H1 (cell line): ENCODE measurements around the gene FRMPD4. TPM values are rescaled to one million over a fixed set of nuclear protein-coding genes. Genes with fewer than 3 reads are reported as not detected.

Experiments used
- CEBPB ChIP-seq: IDR thresholded peaks from 2 replicates; pipeline ENCODE4 v1.6.1; 2012; ENCODE audit warnings: low read depth, low read length
- FOSL1 ChIP-seq: IDR thresholded peaks from 2 replicates; pipeline ENCODE4 v1.6.1; 2011; ENCODE audit warnings: mild to moderate bottlenecking, low read depth, low read length, moderate library complexity; ENCODE audit not compliant: insufficient read depth
- HDAC6 ChIP-seq: IDR thresholded peaks from one replicate; pipeline ENCODE4 v1.7.1; 2012; ENCODE audit warnings: low read depth, mild to moderate bottlenecking, inconsistent platforms, low read length, moderate library complexity
- JUN ChIP-seq: IDR thresholded peaks from 2 replicates; pipeline ENCODE4 v1.6.1; 2011; ENCODE audit warnings: low read depth, mild to moderate bottlenecking, improper control_type of control experiment, low read length
- KDM1A ChIP-seq: fragments of 200-600, 300-600 bp; sonication (generic); IDR thresholded peaks from 2 replicates; pipeline ENCODE4 v1.7.1; 2016; ENCODE audit warnings: mild to moderate bottlenecking, low read length, borderline replicate concordance
- MAFK ChIP-seq: IDR thresholded peaks from 2 replicates; pipeline ENCODE4 v1.6.1; 2012; ENCODE audit warnings: low read depth, mild to moderate bottlenecking, improper control_type of control experiment, low read length
- NANOG ChIP-seq: IDR thresholded peaks from 2 replicates; pipeline ENCODE4 v1.6.1; 2011; ENCODE audit warnings: low read length, low read depth, mild to moderate bottlenecking, inconsistent platforms; ENCODE audit not compliant: insufficient read depth, poor library complexity, severe bottlenecking
- SP4 ChIP-seq: IDR thresholded peaks from 2 replicates; pipeline ENCODE4 v1.6.1; 2012; ENCODE audit warnings: low read length, inconsistent platforms
- SRF ChIP-seq: IDR thresholded peaks from 2 replicates; pipeline ENCODE4 v1.6.1; 2011; ENCODE audit warnings: mild to moderate bottlenecking, low read depth, low read length, moderate library complexity
- TAF7 ChIP-seq: optimal IDR thresholded peaks from 2 replicates; pipeline ENCODE3; 2011; ENCODE audit warnings: low read depth, mild to moderate bottlenecking, inconsistent platforms, low read length, moderate library complexity, borderline replicate concordance
- polyA plus RNA-seq, 7 experiments: library from polyadenylated mRNA; depleted of rRNA in 3 of 7; stranded (reverse) in 5 of 7; unstranded in 2 of 7; fragments of >200 nt in 5 of 7; fragments of 200-250 nt in 2 of 7; gene quantifications; 1 replicate in 5 of 7; 2 replicates in 1 of 7; 4 replicates in 1 of 7; pipeline versions ENCODE4 v1.2.1 to v1.2.3, GENCODE V29; 2011 to 2013; ENCODE audit warnings: missing spikeins in 2 of 7, mixed read lengths in 2 of 7
- total RNA-seq: library from RNA; stranded (reverse); fragmentation: NEBNext Ultra II Directional; extraction: Animal tissue kit (Norgen Biotek cat#: 25700); gene quantifications from 2 replicates; pipeline ENCODE4 v1.2.1, GENCODE V29; 2021

FRMPD4 gene
- total and polyA plus RNA-seq, 2 of the 8 experiments (the other 6 are each of a cell fraction or from before 2014, with no cell fraction given): 0.02 to 0.37 TPM

DNA sequence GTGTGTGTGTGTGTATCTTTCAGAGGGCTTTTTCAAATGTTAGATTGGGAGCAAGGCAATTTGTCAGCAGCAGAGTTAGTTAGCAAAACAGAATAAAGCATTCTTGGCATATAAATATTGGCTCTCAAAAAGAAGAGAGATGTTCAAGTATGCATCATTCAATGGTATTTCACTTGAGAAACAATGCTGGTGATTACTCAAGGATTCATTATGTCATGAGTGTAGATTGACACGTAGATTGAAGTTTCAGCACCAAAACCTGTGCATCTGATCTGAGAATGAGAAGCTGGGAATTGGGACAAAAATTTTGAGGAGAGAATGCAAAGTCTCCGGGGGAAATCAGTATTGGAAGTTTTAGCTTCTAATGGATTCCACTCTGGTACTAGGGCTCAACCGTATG, 241.4 kb downstream of the FRMPD4 start (continued):
- TF ChIP-seq HDAC6 (no peak), FOSL1 (no peak), SRF (no peak), CEBPB (no peak), TAF7 (no peak), NANOG (no peak), MAFK (no peak), KDM1A (no peak), SP4 (no peak), JUN (no peak)
- TF ChIP-seq, all 59 proteins: peak for 0
